ENCODE data around the gene FNIP2. TPM values are rescaled to one million over a fixed set of nuclear protein-coding genes. Genes with fewer than 3 reads are reported as not detected.

Gene FNIP2
- total RNA-seq, 1 experiment from 2014 or later, result 15.8 TPM

- H3K4me1 Mint-ChIP-seq (ENCODE audit: low read depth, unreplicated experiment), result peaks cover 30% of the 10 kb centered on the region
- intact Hi-C loops (cut with micrococcal nuclease; ENCODE audit: unreplicated experiment), result loop anchor here (5.0 kb wide), 1 partner anchor 46 kb away; the partner anchor contains the start of gene FNIP2
- no peaks in the 10 kb centered on the region for H3K9me3 Mint-ChIP-seq (ENCODE audit: unreplicated experiment)
- H3K4me3 Mint-ChIP-seq (ENCODE audit: unreplicated experiment), result no peak overlapping the region
- no peaks in the 10 kb centered on the region for H3K9me3 ChIP-seq
- H3K36me3 ChIP-seq (ENCODE audit: control insufficient read depth, insufficient read depth, low read length), result no peaks in the 10 kb centered on the region
- TF ChIP-seq, protein P1, sequence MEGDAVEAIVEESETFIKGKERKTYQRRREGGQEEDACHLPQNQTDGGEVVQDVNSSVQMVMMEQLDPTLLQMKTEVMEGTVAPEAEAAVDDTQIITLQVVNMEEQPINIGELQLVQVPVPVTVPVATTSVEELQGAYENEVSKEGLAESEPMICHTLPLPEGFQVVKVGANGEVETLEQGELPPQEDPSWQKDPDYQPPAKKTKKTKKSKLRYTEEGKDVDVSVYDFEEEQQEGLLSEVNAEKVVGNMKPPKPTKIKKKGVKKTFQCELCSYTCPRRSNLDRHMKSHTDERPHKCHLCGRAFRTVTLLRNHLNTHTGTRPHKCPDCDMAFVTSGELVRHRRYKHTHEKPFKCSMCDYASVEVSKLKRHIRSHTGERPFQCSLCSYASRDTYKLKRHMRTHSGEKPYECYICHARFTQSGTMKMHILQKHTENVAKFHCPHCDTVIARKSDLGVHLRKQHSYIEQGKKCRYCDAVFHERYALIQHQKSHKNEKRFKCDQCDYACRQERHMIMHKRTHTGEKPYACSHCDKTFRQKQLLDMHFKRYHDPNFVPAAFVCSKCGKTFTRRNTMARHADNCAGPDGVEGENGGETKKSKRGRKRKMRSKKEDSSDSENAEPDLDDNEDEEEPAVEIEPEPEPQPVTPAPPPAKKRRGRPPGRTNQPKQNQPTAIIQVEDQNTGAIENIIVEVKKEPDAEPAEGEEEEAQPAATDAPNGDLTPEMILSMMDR (IDR thresholded peaks at IDR 0.05; ENCODE audit: insufficient read depth in 1 of 2, low read depth in 1 of 2, low read length in 1 of 2, severe bottlenecking in 1 of 2, unreplicated experiment in 1 of 2), result no peak
- no TSS peak for BruUV-seq (replicated peaks)
- H3K27me3 ChIP-seq (replicated peaks; ENCODE audit: control insufficient read depth, insufficient read depth, low read length), result no peaks in the 10 kb centered on the region
- no peak overlapping the region for H3K4me3 ChIP-seq (ENCODE audit: low read depth, low read length)
- no peak overlapping the region for H3K27ac Mint-ChIP-seq (ENCODE audit: unreplicated experiment)
- POLR2A ChIA-PET, result no interaction called here
- CTCF ChIA-PET, result no interaction called here
- peaks cover 4% of the 10 kb centered on the region for H3K36me3 Mint-ChIP-seq (ENCODE audit: insufficient read depth, unreplicated experiment)
- H3K27me3 Mint-ChIP-seq (ENCODE audit: insufficient read depth, unreplicated experiment), result no peaks in the 10 kb centered on the region
- no peak for DNase-seq
- peaks cover 38% of the 10 kb centered on the region for H3K4me1 ChIP-seq
Measured at GRCh38 chr4:158813113-158813512, 44.3 kb downstream of the FNIP2 start.

DNA sequence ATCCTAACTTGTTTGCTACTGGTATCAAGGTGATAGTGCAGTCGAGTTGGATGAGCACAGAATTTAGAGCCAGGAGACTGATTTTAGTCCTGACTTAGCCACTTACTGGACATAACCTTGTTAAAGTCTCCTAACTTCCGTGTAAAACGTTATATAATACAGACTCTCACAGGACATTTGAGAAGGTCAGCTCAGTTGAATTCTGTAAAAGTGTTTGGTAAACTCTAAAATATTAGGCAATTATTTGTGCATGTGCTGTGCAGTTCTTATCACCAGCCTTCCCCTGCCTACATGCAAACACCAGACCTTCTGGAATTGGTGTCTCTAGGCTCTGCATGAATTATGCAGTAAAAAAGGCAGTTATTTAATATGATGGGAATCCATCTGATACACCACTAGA lies 45.4 kb downstream of the FNIP2 start:
- Mint-ChIP-seq H3K27ac (ENCODE audit: unreplicated experiment) (no peak overlapping the region), H3K4me3 (ENCODE audit: unreplicated experiment) (no peak overlapping the region), H3K36me3 (ENCODE audit: insufficient read depth, unreplicated experiment) (no peaks in the 10 kb centered on the region), H3K4me1 (ENCODE audit: low read depth, unreplicated experiment) (peaks cover 22% of the 10 kb centered on the region), H3K27me3 (ENCODE audit: insufficient read depth, unreplicated experiment) (no peaks in the 10 kb centered on the region), H3K9me3 (ENCODE audit: unreplicated experiment) (no peaks in the 10 kb centered on the region)
- no peak overlapping the region for H3K4me3 ChIP-seq (ENCODE audit: low read depth, low read length)
- no TSS peak for BruUV-seq (replicated peaks)
- peaks cover 35% of the 10 kb centered on the region for H3K4me1 ChIP-seq
- H3K9me3 ChIP-seq, result no peaks in the 10 kb centered on the region
- no peaks in the 10 kb centered on the region for H3K27me3 ChIP-seq (replicated peaks; ENCODE audit: control insufficient read depth, insufficient read depth, low read length)
- no peaks in the 10 kb centered on the region for H3K36me3 ChIP-seq (ENCODE audit: control insufficient read depth, insufficient read depth, low read length)
- ChIA-PET POLR2A (no interaction called here), CTCF (no interaction called here)
- intact Hi-C loops (cut with micrococcal nuclease; ENCODE audit: unreplicated experiment), result loop anchor here (5.0 kb wide), 1 partner anchor 47 kb away; the partner anchor contains the start of gene FNIP2
- DNase-seq, result no peak
- TF ChIP-seq, protein P1 (IDR thresholded peaks at IDR 0.05; ENCODE audit: insufficient read depth in 1 of 2, low read depth in 1 of 2, low read length in 1 of 2, severe bottlenecking in 1 of 2, unreplicated experiment in 1 of 2), result no peak

- H3K4me3 ChIP-seq (ENCODE audit: low read depth, low read length), result no peak overlapping the region
- no peaks in the 10 kb centered on the region for H3K36me3 ChIP-seq (ENCODE audit: control insufficient read depth, insufficient read depth, low read length)
- Mint-ChIP-seq H3K4me3 (ENCODE audit: unreplicated experiment) (no peak overlapping the region), H3K9me3 (ENCODE audit: unreplicated experiment) (no peaks in the 10 kb centered on the region), H3K4me1 (ENCODE audit: low read depth, unreplicated experiment) (peaks cover 23% of the 10 kb centered on the region), H3K36me3 (ENCODE audit: insufficient read depth, unreplicated experiment) (no peaks in the 10 kb centered on the region), H3K27ac (ENCODE audit: unreplicated experiment) (no peak overlapping the region), H3K27me3 (ENCODE audit: insufficient read depth, unreplicated experiment) (no peaks in the 10 kb centered on the region)
- no peaks in the 10 kb centered on the region for H3K9me3 ChIP-seq
- ChIA-PET CTCF (no interaction called here), POLR2A (no interaction called here)
- no peak for DNase-seq
- H3K4me1 ChIP-seq, result peaks cover 36% of the 10 kb centered on the region
- intact Hi-C loops (cut with micrococcal nuclease; ENCODE audit: unreplicated experiment), result loop anchor here (5.0 kb wide), 1 partner anchor 47 kb away; the partner anchor contains the start of gene FNIP2
- TF ChIP-seq, protein P1 (IDR thresholded peaks at IDR 0.05; ENCODE audit: insufficient read depth in 1 of 2, low read depth in 1 of 2, low read length in 1 of 2, severe bottlenecking in 1 of 2, unreplicated experiment in 1 of 2), result no peak
- H3K27me3 ChIP-seq (replicated peaks; ENCODE audit: control insufficient read depth, insufficient read depth, low read length), result no peaks in the 10 kb centered on the region
- no TSS peak for BruUV-seq (replicated peaks)
Measured at GRCh38 chr4:158814636-158815330, 46.0 kb downstream of the FNIP2 start.

Measured in Caco-2 (cell line).